ENCODE measurements around the gene ARHGEF38. TPM values are rescaled to one million over a fixed set of nuclear protein-coding genes. Genes with fewer than 3 reads are reported as not detected.
A peak's percentile ranks its signal among the peaks of the same experiment; 100 is the strongest.

Gene ARHGEF38
- not detected in 2 replicates for total RNA-seq (2014; rRNA removed; shearing (Covaris generic))

DNA sequence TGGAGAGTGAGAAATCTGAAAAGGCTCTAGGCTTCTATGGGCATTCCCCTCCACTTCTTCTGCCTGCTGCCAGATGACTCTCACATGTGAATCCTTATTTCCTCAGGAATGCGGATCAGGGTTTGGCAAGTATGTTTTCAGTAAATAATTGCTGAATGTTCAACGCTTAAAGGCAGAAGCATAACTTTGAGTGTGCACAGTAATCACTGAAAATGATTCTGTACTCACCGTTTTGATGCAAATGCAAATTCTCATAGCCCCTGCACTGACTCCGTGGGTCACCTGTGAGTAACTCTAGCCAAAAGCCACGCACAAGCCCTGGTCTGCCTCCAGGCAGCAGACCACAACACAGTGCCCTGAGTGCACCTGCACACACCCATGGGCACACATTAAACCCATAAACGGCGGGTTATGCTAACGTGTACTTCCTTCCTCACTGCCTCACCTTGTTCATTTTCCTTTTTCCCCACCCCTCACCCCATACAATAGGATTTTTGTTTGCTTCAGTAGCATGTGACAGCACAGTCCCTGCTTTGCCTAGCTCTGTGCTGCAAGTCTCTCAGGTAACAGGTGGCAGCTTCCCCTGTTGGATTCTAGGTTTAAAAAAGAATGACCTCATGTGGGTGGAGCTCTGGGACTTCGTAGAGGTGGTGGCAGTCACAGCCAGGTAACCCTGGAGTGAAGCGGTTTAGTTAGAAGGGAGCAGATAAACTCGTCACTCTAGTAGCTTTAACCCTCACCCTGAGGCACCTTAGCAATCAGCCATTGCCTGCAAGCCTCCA is at the start of gene ARHGEF38:
Gene ARHGEF38, plus strand, starts transcription at position 656 of the 782 bp plus-strand sequence. CDS start 146 bp downstream, outside the sequence.
- DNase-seq (ENCODE audit: low read depth), result peak; percentile 43

GRCh38 chr4:105503484-105503883 is 48.9 kb upstream of the ARHGEF38 start:
- no peak for DNase-seq (ENCODE audit: low read depth)

DNA sequence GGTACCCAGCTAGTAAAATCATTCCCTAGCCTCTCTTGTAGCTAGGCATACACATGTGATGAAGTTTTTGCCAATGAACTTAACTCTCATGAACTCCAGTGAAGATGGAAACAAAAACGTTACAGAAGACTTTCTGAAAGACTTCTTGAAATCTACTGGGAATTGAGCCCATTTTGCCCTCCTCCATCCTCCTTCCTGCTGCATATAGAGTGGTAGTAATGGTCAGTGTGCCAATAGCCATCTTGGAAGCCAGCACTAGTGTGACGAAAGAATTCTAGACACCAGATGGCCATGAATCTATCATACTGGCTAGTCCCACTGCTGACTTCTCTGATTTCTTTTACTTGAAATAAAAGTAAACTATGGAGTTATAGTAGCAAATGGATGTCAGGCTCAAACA is 47.7 kb upstream of the ARHGEF38 start:
- DNase-seq (ENCODE audit: low read depth), result no peak

DNA sequence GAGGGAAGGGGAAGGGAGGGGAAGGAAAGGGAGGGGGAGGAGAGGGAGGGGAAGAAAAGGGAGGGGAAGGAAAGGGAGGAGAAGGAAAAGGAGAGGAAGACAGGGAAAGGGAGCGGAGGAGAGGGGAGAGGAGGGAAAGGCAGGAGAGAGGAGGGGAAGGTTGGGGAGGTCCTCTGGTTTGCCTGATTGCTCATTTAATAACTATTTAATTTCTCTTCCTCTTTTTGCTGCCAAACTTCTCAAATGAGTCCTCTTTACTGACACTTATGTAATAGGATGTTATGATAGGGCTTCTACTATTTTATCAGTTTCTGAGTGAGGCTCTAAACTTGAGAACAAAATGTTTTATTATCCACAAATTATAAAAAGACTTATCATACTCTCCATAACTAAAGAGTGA is 43.1 kb upstream of the ARHGEF38 start:
- no peak for DNase-seq (ENCODE audit: low read depth)

DNA sequence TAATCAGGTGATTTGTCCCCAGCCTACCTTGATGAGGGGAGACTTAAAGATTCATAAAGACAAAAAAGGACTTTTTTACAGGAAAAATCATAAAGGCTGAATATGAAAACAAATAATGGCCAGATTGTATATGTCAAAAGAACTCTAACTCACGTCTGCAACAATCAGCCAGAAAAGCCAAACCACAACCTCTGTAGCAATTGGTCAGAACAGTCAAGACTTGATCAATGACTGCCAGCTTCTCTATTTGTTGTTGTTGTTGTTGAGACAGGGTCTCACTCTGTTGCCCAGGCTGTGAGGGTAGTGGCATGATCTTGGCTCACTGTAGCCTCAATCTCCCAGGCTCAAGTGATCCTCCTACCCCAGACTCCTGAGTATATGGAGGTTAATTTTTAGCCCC is 42.7 kb upstream of the ARHGEF38 start:
- DNase-seq (ENCODE audit: low read depth), result no peak

DNA sequence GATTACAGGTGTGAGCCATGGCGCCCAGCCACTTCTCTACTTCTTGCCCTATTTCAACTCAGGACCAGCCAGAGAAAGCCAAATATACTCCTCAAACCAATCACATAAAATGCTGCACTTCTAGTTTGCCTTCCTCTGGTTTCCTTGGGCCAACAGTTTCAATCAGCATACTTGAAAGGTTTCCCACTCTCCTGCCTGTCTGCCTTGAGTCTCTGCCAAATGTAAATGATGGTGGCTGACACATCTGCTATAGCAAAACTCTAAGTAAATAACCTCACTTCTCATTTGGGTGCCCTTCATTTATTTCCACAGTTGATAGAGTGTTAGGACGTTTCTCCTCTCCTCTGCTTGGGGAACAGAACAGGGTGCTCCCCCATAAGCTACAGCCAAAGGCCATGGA is 42.2 kb upstream of the ARHGEF38 start:
- DNase-seq (ENCODE audit: low read depth), result no peak

DNA sequence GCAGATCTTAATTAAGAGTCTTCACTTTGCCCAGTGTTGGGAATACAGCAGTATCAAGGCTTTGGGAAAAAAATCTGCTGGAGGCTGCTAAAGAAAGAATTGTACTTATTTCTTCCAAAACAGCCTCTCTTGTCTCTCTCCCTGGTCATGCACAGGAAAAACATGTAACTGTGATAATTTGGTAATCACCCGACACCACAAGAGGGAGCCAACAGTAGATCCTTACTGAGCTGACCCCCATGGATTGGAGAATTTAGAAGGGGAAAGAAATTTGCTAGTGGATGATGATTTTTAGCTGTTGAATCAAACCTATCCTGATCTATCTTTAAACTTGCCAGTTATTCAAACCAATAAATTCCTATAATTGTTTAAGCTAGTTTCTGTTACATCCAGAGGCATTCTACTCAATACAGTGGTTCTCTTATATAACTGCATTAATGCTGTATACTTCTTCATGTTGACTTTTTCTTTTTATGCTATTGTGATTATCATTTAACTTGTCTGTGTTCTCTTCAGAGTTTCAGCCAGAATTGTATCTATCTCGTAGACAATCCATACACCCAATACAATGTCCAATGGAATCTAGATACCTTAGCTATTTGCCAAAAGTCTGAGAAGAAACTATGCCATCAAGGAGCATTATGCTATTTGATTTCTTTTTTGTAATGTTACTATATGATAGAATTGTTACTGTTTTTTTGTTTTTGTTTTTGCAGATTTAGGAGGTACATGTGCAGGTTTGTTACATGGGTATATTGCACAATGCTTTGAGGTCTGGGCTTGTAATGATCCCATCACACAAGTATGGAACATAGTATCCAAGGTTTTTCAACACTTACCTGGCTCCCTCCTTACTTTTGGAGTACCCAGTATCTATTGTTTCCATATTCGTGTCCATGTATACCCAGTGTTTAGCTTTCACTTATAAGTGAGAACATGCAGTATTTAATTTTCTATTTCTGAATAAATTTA is 31.3 kb upstream of the ARHGEF38 start:
- peak; percentile 36 for DNase-seq (ENCODE audit: low read depth)

DNA sequence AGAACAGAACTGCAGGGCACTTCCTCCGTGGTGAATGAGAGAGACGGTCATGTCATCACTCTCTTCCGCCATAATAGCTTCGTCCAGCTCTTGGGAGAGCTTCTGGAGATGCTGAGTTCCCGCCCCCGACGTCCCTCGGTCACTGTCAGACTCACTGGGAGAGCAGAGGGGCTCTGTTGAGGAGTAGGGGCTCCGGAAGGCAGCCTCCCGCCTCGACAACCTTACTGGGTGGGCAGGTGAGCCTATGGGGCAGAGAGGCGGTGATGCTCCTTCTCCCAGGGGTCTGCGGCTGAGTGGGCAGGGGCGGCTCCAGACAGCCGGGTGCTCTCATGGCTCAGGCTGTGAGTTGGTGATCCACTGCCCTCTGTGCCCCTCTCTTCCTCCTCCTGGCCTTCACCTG is 25.8 kb upstream of the ARHGEF38 start:
- DNase-seq (ENCODE audit: low read depth), result no peak

- no peak for DNase-seq (ENCODE audit: low read depth)
Measured at GRCh38 chr4:105527081-105527480, 25.3 kb upstream of the ARHGEF38 start.

DNA sequence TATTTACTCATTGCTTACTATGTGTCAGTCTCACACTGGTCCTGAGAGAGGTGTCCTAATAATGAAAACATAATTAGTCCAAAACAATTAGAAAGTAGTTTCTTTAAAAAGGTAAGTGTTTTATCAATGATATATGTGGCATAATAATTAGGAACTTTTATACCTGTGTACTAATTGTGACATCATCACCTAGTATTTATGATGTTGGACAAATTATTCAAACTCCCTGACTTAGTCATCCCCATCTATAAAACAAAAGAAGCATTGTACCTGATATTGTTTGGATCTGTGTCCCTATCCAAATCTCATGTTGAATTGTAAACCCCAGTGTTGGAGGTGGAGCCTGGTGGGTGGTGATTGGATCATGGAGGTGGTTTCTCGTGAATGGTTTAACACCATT is 15.8 kb upstream of the ARHGEF38 start:
- DNase-seq (ENCODE audit: low read depth), result no peak

DNA sequence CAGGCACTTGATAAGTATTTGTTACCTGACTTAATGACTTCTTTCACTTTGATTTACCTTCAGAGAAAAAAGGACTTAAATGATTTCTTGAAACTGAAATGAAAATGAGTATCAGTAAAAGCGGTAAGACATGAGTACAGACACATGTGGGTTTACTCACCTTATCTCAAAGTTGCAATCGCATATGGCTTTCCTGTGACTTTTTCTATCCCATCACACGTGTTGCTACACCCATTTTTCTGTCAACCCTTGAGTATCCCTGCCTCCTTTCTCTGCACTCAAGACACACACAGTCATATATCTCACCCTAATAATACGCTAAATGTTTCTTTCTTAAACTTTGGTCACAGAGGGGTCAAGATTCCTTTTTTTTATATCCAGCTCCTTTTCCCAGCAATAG is 11.0 kb upstream of the ARHGEF38 start:
- DNase-seq (ENCODE audit: low read depth), result no peak

GRCh38 chr4:105542039-105542438 is 10.4 kb upstream of the ARHGEF38 start:
- no peak for DNase-seq (ENCODE audit: low read depth)

GRCh38 chr4:105543346-105543745 is 9.1 kb upstream of the ARHGEF38 start:
- no peak for DNase-seq (ENCODE audit: low read depth)

DNA sequence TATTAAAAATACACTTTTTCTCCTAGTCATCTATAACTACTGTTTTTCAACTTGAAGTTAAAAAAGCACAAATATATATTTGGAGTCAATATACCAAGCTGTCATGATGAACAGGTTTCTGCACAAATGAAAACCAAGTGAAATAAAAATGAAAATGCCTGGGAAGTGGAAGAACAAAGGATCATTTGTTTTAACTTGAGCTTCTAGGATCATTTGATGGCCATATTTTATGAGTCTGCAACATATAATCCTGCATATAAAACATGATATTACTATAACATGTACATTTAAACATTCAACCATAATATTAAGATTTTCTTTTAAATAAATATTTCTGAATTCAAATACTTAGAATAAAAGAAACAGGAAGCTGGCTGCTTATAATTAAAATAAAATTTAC is 8.5 kb upstream of the ARHGEF38 start:
- DNase-seq (ENCODE audit: low read depth), result no peak

DNA sequence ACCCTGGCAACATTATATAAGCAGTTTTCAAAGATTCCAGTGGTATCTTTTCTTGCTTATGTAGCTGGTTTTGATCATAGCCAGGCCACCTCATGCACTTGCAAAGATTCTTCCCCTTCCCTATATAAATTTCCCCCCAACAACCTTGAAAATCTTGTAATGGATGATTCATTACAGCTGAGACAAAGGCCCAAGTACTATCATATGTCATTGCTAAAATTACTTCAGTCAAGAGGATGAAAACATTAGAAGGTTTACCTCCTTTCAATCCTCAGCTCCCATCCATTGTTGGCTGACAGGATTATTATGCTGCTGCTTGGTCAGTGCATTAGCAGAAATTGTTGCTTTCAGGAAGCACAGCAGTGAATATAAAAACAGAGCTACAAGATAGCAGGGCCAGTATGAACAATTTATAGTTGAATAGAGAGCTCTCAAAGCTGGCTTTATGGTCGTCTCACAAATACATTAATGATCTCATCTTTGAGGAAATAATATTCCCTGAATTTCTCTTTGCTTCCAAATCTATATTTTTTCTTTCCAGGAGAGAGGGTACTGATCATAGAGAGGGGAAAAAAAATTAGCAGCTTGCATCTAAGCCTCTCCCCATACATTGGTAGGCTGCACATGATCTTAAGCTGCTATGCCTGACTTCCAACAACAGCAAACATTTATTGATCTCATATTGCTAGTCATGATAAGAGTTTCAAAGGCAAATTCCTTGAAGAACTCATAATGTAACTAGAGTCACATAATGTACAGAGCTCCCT is 7.7 kb upstream of the ARHGEF38 start:
- DNase-seq (ENCODE audit: low read depth), result no peak

DNA sequence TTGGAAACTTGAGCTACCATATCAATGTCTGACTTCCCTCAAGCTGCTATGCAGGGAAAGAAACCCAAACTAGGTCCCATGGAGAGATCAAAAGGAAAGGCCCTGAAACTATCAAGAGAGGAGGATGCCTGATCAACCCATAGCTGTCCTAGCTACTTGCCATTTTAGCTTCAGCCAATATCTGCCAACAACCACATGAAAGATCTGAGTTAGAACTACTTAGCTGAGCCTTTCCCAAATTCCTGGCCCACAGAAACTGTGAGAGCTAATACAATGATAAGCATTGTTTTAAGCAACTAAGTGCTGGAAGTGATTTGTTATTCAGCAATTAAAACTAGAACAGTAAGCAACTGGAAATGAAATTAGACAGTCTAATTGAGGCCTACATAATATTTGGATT is 6.3 kb upstream of the ARHGEF38 start:
- no peak for DNase-seq (ENCODE audit: low read depth)

- DNase-seq (ENCODE audit: low read depth), result no peak
Measured at GRCh38 chr4:105547769-105548168, 4.7 kb upstream of the ARHGEF38 start.

DNA sequence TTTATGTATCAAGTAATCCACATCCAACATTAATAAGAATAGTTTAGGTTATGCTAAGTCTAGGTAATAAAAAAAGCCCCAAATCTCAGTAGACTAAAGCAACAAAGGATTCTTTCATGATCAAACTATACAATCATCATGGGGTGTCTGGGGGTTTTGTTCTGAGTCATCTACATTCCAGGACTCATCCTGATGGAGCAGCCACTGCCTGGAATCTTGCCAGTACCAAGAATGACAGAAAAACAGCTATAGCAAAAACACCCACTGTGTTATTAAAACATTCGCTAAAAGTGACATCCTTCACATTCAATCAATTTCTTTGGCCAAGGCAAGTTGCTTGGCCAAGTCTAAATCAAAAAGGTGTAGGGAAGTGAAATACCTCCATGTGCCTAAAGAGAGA is 3.9 kb upstream of the ARHGEF38 start:
- DNase-seq (ENCODE audit: low read depth), result peak; percentile 80

DNA sequence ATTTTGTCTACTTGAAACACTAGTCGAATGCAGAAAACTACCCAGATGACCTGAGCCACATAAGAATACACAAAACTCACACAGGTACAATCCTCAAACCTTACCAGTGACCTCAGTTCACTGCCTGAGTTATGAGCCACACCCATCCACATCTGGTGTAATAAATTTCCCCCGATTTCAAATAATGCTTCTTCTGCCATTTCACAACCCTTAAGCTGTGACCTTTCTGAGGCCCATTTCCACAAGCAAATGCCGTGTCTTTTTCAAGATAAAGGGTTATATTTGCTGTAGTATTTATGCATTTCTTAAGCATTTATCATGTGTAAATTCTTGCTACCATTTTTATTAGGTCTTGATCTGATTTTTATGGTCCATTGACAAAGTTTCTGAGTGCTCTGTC is 1.8 kb upstream of the ARHGEF38 start:
- peak; percentile 3 for DNase-seq (ENCODE audit: low read depth)

DNA sequence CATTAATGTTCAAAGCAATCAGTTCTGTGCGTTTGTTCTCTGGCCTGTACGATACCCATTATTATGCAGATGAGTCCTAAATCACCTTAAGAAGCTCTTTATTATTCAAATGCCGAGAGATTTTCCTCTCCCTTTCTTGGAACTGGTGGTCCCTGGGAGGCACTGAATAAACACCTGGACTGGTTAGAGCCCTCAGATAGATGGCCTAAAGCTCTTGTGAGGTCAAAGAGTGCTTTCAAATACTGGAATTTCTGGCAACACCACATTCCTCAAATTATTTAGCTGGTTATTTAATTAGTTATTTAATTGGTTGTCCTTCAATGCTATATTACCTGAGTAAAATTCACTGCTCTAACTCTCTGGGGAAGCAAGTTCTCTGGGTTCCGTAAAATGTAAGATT is 3.0 kb downstream of the ARHGEF38 start:
- DNase-seq (ENCODE audit: low read depth), result no peak

DNA sequence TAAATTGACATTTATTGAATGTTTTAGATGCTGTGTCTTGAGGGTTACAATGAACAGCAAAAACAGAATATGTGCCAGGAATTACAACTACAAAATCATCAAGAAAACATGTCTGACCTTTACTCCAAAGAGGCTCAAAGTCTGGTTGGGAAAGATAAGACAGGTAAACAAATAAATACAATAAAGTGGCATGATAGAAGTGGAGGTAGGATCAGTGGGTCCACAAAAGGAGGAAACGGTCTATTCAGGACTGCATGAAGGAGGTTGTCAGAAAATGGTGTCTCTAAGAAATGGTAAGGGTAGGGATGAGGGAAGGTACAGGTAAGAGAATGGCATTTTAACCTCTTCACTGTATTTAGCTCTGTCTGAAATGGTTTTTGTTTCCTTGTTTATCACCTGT is 3.8 kb downstream of the ARHGEF38 start:
- DNase-seq (ENCODE audit: low read depth), result no peak

DNA sequence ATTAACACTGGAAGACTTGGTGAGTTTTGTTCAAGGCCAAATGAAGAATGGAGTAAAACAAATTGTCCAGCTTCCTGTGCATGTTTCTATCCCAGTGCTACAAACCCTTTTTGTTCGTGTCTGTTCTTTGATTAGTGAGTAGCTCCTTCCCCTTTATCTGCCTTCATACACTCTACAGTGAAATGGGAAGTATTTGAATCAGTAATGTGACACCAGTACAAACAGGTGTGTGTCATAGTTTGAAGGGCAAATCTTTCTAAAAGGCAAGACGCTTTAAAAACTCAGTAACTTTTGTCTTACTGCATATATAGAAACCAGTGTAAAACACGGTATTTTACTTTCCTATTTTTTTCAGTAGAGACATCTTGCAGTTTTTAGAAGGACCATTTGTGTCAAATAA is 5.9 kb downstream of the ARHGEF38 start:
- no peak for DNase-seq (ENCODE audit: low read depth)

Data from RPMI7951 (cell line).